GM21515 (cell line): ENCODE data around the gene ATG14.
A peak's percentile ranks its signal among the peaks of the same experiment; 100 is the strongest.
"Not testable (repeated sequence)": the region's sequence is repeated elsewhere in the genome, so short reads cannot be mapped to it uniquely, and the experiment has no call there.

Experiments used
- ATAC-seq: cut with Tn5 transposase; IDR thresholded peaks from one replicate; pipeline ENCODE4 v1.9.1; 2021; ENCODE audit not compliant: unreplicated experiment

The ATG14 gene

DNA sequence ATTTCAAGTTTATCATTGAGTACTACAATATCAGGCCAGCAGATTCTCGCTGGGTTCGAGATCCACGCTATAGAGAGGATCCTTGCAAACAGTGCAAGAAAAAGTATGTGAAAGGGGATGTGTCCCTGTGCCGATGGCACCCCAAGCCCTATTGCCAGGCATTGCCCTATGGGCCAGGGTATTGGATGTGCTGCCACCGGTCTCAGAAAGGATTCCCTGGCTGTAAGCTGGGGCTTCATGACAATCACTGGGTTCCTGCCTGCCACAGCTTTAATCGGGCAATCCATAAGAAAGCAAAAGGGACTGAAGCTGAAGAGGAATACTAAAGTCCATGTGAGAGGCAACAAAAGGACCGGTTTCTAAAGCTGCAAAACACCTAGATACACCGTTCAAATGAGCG, 59.4 kb downstream of the ATG14 start:
- no peak for ATAC-seq

DNA sequence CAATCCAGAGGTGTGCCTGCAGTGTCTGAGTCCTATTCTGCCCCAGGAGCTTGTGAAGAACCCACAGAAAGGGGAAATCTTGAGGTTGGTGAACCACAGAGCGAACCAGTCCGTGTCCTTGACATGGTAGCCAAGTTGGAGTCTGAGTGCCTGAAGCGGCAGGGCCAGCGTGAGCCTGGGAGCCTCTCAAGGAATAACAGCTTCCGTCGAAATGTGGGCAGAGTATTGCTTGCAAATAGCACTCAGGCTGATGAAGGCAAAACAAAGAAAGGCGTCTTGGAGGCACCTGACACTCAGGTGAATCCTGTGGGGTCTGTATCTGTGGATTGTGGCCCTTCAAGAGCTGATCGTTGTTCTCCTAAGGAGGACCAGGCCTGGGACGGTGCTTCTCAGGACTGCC, 60.5 kb downstream of the ATG14 start:
- ATAC-seq = no peak

DNA sequence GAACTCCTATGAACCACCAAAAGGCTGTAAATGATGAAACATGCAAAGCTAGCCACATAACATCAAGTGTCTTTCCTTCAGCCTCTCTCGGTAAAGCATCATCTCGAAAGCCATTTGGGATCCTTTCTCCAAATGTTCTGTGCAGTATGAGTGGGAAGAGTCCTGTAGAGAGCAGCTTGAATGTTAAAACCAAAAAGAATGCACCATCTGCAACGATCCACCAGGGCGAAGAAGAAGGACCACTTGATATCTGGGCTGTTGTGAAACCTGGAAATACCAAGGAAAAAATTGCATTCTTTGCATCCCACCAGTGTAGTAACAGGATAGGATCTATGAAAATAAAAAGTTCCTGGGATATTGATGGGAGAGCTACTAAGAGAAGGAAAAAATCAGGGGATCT, 61.2 kb downstream of the ATG14 start:
- no peak for ATAC-seq

DNA sequence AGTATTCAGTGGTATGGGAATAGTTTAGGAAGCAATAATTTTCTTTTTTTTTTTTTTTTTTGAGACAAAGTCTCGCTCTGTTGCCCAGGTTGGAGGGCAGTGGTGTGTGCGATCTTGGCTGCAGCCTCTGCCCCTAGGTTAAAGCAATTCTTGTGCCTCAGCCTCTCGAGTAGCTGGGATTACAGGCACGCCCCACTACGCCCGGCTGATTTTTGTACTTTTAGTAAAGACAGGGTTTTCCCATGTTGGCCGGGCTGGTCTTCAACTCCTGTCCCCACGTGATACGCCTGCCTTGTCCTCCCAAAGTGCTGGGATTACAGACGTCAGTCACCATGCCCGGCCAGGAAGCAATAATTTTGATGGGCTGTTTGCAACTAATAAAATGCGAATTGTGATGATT, 62.1 kb downstream of the ATG14 start:
- ATAC-seq = no peak

DNA sequence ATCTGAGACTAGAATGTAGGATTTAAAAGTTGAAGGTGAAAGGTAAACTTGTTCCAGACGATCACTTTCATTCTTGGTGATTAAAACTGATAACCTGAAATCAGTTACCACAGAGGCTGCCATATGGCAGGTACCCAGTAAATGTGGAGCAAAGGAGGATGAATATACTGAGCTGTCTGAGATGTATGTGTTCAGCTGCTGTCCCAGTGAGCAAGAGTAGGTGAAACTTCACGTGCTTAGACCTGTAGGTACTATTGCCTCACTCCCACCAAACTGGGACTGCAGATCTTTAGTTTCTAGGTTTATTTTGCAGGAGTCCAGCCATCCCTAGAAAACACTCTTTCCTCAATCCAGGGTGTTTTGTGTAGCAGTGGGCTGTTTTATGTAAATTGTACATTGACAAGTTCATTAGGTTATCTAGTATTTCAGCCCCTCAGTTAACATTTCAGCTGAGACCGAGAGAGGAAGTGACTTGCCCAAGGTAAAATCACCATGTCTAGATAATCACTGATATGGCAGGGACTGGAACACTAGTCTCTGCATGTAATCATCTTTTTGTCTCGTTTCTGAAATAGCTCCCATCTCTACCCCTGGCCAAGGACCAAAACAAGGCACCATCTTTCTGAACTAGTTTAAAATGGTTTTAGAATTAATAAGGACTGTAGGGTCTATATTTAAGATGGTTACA, 62.7 kb downstream of the ATG14 start:
- ATAC-seq = peak; percentile 54

DNA sequence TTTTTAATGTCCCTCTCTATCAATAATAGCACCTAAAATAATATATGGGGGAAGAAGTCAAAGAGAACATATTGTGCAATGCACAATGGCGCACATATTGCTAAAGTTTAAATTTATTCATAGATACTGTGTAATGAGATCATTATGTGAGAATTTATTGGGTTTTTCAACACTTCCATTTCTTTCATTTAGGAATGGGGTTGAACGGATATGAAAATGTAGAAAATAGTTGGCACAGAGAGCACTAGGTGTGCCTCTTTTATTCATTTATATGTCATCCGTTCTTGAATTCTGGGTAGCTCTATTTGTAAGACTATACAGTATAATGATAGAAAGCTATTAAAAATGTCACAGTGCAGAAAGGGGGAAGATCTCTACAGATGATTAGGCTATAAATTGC, 63.9 kb downstream of the ATG14 start:
- no peak for ATAC-seq

DNA sequence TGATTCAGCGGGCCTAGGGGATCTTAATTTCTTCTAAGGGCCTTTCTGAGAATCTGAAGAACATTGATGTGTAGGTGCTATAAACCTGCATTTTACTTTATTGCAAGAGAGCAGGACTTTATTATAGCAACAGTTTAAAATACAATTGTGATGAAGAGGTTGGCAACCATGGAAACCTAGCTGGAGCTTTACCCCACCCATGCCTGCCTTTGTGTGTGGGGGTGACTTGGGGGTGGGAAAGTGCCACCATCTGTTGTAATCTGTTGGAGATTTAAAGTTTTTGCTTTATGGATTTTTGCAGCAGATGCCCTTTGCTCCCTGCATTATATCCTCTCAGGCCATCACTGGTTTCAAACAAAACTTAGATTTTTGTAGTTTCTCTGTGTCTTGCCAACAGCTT, 64.6 kb downstream of the ATG14 start:
- no peak for ATAC-seq

DNA sequence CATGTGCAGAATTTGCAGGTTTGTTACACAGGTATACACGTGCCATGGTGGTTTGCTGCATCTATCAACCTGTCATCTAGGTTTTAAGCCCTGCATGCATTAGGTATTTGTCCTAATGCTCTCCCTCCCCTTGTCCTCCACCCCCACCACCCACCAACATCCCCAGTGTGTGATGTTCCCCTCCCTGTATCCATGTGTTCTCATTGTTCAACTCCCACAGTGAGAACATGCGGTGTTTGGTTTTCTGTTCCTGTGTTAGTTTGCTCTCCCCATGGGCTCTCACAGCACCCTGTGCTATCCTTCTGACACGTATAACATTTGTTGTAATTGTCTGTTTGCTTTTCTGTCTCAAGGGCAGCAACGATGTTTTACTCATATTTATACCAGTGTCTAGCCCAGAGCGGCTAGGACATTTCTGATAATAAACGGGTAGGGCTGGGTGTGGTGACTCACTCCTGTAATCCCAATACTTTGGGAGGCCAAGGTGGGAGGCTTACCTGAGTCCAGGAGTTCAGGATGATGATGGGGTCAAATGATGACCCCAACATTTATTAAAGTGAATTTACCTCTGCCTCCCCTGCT, 67.0 kb downstream of the ATG14 start:
- not testable (repeated sequence) for ATAC-seq

DNA sequence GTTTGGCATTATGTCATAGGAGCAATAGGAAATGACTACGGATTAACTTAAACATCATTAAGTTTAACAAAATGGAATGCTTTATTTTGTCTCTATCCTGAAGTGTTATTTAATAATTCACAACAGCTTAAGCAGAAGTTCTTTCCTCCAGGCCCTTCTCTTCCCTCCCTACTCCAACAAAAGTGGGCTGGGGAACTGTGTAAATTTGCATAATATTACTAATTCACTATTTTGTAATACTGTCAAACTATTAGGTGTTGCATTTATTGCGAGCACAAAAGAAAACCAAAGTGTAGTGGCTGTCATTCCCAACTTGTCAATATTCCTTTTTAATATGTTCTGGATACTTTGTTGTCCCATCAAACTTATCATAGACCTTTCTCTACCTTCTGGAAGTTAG, 69.8 kb downstream of the ATG14 start:
- ATAC-seq = no peak

DNA sequence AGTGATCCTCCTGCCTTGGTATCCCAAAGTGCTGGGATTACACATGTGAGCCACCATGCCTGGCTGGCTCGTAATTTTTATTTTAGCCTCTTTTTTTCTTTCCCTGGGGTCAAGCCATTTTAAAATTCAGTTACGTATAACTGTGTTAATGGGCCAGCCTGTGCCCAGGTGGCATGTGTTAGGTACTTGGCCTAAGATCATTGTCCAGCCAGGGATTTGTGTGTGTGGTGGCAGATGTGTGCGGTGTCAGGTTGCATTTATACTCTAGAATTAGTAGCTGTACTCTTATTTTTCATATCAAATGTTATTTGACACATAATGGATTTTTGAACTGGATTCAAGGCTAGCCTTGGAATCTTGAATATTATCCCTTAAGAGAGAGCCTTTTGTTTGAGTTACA, 71.1 kb downstream of the ATG14 start:
- ATAC-seq = no peak

DNA sequence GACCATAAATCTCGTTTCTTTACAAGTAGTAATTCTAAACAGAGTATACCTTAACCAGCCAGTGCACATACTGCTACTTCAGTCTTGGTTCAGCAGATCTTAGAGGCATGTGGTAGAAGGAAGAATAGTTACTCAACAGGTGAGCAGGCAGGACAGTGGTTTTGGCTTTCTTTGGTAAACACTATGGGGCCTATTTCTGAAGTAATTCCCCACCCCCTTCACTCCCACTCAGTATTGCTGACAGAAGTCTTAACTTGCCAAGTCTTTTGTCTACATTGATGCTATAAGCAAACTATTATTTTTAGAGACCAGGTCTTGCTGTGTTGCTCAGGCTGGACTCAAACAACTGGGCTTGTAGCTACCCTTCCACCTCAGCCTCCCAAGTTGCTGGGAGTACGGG, 71.9 kb downstream of the ATG14 start:
- peak; percentile 80 for ATAC-seq

DNA sequence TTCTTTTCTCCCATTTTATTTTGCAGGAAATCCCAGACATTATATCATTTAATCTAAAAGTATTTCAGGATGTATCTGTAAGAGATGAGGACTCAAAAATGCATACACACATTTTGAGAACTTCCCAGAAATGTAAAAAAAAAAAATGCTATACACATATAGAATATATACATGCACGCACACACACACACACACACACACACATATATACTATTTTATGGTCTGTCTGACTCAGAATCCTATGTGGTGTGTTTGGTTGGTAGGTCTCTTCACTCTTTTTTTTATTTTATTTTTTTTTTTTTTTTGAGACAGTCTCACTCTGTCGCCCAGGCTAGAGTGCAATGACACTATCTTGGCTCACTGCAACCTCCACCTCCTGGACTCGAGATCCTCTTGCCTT, 74.9 kb downstream of the ATG14 start:
- no peak for ATAC-seq

DNA sequence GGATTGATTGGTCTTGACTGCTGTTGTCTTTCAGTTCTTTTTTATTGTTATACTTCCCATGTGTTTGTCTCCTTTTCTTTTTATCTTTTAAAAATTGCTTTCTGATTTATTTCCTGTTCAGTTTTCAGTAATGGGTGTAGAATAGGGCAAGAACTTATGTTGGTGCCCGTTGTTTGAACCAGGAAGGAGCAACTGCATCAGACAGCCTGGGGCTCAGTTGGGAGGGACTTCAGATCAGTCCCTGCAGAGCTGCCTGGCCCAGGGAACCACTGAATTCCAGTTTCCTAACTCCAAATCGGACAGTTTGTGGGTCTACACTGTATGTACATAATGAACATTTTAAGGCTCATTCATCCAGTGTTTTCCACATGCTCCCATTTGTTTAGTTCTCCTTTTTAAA, 75.5 kb downstream of the ATG14 start:
- no peak for ATAC-seq

DNA sequence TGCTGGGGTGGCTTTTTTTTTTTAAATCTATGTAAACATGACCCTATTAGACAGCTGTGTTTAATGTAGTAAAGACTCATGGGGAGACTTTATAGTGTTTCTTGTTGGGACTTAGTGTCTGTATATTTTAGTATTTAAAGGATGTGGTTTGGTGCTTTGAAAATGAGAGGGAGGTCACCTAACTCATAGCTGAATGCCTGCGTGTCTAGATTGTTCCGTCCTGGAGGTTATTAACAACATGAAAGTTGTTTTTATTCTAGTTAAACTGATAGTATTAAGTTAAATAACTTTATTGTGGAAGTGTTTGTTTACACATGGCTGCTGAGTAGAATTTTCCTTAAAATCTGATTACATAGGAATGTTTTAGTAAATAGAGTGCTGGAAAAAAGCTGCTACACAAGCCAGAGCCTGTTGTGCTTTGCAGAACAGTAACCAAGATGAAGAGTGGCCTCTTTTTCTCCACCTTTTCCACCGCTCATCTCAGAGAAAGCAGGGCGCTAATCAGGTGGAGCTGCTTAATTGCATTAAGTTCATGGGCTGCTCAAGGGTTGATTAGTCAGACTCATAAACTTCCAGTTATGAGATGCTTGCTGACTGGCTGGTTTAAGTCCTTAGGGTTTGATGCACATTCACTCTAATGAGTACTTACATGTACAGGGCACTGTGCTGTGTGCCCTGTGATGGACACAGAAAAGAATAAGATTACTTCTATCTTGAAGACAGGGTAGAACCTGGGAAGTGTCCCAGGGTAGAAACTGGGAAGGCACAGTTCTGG, 77.7 kb downstream of the ATG14 start:
- ATAC-seq = peak; percentile 50

DNA sequence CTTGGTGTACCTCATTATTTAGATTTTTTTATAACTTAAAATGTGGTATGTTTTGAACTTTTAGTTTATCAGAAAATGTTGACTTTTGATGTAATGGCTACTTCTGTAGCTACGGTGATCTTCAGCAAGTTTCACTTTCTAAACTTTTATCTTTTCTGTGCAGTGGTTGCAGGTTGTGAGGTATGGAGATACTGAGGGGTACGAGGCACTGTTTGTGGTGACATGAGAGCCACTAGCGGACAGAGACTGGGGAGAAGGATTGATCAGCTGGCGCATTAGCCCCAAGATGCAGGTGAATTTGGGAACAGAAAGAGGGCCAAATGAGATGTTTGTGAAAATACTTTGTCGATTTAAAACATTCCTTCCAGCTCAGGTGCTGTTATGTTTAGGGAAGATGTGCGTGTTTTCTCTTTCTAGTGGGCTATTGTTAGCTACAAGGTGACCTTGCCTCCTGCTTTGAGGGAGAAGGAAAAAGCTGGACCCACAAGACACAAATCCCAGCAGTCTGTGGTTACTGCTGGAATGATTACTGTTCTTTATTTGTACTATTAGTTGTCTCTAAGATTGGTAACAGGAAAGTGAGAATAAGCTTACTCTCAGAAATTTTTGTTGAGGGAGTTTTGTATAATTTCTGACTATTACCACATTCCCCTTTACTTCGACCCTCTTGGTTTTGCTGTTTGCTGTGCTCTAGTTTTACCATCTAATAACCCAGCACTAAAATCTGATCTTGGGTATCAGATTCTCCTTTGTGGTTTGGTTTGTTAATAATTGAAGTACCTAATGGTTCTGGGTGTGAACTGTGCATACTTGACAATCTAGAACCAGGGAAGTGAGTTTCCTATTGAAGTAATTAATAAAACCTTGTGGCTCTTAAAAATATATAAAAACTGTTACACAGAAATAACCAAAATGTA, 78.7 kb downstream of the ATG14 start:
- peak; percentile 52 for ATAC-seq

DNA sequence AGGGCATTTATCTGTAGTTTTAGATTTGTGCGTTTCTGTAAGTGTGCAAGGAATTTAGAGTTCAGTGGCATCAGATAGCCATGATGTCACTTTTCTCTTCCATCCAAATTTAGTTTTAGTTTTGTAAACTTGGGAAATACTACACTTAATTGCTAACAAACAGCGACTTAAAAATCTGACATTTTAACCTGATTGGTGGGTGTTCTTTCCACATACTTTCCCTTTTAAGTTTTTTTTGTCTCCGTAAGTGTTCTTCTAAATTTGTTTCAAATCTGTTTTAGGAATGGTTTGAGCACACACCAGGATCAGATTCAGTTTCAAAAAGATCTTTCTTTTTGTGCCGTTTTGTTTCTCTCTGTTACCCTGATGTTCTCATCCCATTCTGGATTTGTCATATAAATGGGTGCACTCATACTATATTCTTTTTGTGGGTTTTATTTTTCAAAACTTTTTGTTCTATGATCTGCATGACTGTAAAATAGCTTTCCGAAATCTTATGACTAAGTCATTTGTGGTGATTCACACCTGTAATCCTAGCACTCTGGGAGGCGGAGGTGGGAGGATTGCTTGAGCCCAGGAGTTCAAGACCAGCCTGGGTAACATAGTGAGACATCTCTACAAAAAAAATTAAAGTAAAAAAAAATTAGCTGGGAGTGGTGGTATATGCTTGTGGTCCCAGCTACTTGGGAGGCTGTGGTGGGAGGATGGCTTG, 81.5 kb downstream of the ATG14 start:
- no peak for ATAC-seq

DNA sequence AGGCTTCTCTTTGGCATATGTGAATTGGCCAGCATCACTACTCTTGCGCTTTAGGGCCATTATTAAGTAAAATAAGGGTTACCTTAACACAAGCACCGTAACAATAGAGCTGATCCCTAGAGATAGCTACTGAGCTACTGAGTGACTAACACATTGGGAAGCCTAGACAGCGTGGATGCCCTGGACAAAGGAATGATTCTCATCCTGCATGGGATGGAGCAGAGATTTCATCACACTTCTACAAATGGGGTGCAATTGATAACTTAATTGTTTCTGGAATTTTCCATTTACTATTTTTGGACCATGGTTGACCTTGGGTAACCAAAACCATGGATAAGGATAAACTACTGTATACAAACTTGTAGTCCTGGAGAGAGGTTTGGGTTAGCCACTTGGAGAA, 83.3 kb downstream of the ATG14 start:
- ATAC-seq = no peak

DNA sequence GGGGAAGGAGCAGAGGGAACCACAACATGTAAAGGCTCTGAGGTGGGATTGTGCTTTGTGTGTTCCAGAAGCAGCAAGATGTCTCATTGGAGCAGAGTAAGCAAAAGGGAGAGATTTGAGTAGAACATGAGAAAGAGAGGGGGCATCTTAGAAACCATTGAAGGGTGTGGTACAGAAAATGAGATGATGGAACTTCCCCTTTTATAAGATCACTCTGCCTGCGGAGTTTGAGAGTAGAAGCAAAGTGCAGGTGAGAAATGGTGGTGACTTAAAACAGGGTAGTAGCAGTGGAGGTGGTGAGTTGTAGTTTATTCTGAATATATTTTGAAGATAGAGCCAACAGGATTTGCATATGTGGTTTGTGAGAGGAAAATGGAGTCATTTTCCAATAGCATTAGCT, 84.5 kb downstream of the ATG14 start:
- peak; percentile 81 for ATAC-seq

DNA sequence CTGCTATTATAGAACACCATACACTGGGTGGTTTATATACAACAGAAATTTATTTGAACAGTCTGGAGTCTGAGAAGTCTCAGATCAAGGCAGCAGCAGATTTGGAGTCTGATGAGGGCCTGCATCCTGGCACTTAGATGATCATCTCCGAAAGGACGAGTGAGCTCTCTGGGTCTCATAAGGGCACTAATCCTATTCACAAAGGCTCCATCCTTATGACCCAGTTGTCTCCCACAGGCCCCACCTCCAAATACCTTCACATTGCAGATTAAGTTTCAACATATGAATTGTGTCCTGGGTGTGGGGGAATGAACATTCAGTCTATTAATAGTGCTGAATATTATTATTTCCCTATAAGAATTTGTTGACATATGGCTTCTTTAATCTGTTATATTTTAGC, 86.8 kb downstream of the ATG14 start:
- no peak for ATAC-seq

DNA sequence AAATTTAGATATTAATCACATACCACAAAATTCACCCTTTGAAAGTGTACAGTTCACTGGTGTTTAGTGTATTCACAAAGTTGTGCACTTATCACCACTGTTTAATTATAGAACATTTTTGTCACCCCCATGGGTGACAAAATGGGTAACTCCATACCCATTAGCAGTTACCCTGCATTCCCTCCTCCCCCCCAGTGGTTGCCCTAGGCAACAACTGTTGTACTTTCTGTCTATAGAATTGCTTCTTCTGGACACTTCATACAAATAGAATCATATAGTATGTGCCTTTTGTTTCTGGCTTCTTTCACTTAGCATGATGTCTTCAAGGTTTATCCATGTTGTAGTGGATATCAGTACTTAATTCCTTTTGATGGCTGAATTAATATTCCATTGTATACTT, 87.7 kb downstream of the ATG14 start:
- no peak for ATAC-seq

DNA sequence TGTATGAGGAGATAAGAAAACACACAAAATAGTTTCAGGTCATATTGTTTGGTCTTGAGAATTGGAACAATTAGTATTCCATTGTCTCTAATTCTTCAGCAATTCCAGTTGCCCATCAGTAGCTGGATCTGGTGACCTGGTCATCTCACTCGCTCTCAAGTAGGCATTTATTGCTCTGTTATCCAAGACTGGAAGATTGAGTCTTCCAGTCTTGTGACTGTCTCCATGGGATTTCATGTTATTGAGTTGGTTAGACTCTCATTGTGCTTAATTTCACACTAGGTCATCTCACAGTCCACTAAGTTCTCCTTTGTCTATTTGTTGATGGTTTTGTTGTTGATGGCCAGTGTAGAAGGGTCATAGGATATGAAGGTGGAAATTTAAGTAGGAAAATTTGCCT, 92.9 kb downstream of the ATG14 start:
- ATAC-seq = no peak
